WTC11 (cell line): ENCODE measurements around the gene CDKN1C. TPM values are rescaled to one million over a fixed set of nuclear protein-coding genes. Genes with fewer than 3 reads are reported as not detected.

Experiments used
- ATAC-seq: fragments of 200-7000 bp; cut with Tn5 transposase; 2 replicates; pipeline ENCODE4 v1.10.0; 2021; ENCODE audit warnings: mild to moderate bottlenecking, moderate library complexity
- CTCF ChIA-PET: fragments of 300-600 bp; sonication (Branson Sonifier 250); formaldehyde crosslinking; loops from one replicate; lab custom pipeline; 2021; ENCODE audit warnings: antibody characterized with exemption; lab: Charles Lee
- POLR2A ChIA-PET: fragments of 350-600 bp; sonication (Branson Sonifier 250); formaldehyde crosslinking; loops from one replicate; lab custom pipeline; 2021; ENCODE audit warnings: antibody characterized with exemption; lab: Charles Lee
- DNase-seq: peaks from one replicate; pipeline ENCODE4 v3.0.0; 2021; ENCODE audit warnings: low spot score
- H3K27ac Mint-ChIP-seq: 2 replicates; pipeline ENCODE4 v1.8.0; 2021; ENCODE audit warnings: mixed read lengths
- H3K27me3 Mint-ChIP-seq: 2 replicates; pipeline ENCODE4 v1.8.0; 2021; ENCODE audit warnings: low read depth, mild to moderate bottlenecking, moderate library complexity, mixed read lengths
- H3K36me3 Mint-ChIP-seq: 2 replicates; pipeline ENCODE4 v1.8.0; 2021; ENCODE audit warnings: mixed read lengths
- H3K4me1 Mint-ChIP-seq: 2 replicates; pipeline ENCODE4 v1.8.0; 2022; ENCODE audit warnings: mixed read lengths
- H3K4me3 Mint-ChIP-seq: 2 replicates; pipeline ENCODE4 v1.8.0; 2021; ENCODE audit warnings: mild to moderate bottlenecking, moderate library complexity, mixed read lengths
- H3K9me3 Mint-ChIP-seq: 2 replicates; pipeline ENCODE4 v1.8.0; 2021; ENCODE audit warnings: mixed read lengths
- E2F5 ChIP-seq: sonication (generic); formaldehyde crosslinking; IDR thresholded peaks from 2 replicates; pipeline ENCODE4 v1.8.1; 2022; ENCODE audit warnings: mild to moderate bottlenecking, moderate library complexity, missing genetic modification reagents
- FOXP1 ChIP-seq: sonication (generic); formaldehyde crosslinking; IDR thresholded peaks from 2 replicates; pipeline ENCODE4 v1.8.0; 2022; ENCODE audit warnings: missing genetic modification reagents, mild to moderate bottlenecking, moderate library complexity, borderline replicate concordance
- GABPB1 ChIP-seq: sonication (generic); formaldehyde crosslinking; IDR thresholded peaks from 2 replicates; pipeline ENCODE4 v1.8.1; 2023; ENCODE audit warnings: mild to moderate bottlenecking, missing genetic modification reagents
- NFATC4 ChIP-seq: fragments of 250-450 bp; sonication (Bioruptor Pico); IDR thresholded peaks from 2 replicates; pipeline ENCODE4 v1.9.0; 2021; ENCODE audit warnings: mild to moderate bottlenecking
- NFE2L1 ChIP-seq: sonication (generic); formaldehyde crosslinking; IDR thresholded peaks from 2 replicates; pipeline ENCODE4 v1.8.1; 2023; ENCODE audit warnings: missing genetic modification reagents
- PRDM15 ChIP-seq: sonication (generic); formaldehyde crosslinking; IDR thresholded peaks from 2 replicates; pipeline ENCODE4 v1.8.0; 2022; ENCODE audit warnings: missing genetic modification reagents
- RORB ChIP-seq: fragments of 250-450 bp; sonication (Bioruptor Pico); IDR thresholded peaks from 2 replicates; pipeline ENCODE4 v1.9.0; 2021; ENCODE audit warnings: mild to moderate bottlenecking
- TCF7 ChIP-seq: sonication (generic); formaldehyde crosslinking; IDR thresholded peaks from 2 replicates; pipeline ENCODE4 v1.8.0; 2022; ENCODE audit warnings: mild to moderate bottlenecking, low read depth, missing genetic modification reagents, moderate library complexity
- USF1 ChIP-seq: sonication (generic); formaldehyde crosslinking; IDR thresholded peaks from 2 replicates; pipeline ENCODE4 v1.8.0; 2022; ENCODE audit warnings: mild to moderate bottlenecking, missing genetic modification reagents
- USF2 ChIP-seq: sonication (generic); formaldehyde crosslinking; IDR thresholded peaks from 2 replicates; pipeline ENCODE4 v1.8.1; 2023; ENCODE audit warnings: mild to moderate bottlenecking, missing genetic modification reagents, moderate library complexity
- ZBTB43 ChIP-seq: sonication (generic); formaldehyde crosslinking; IDR thresholded peaks from 2 replicates; pipeline ENCODE4 v1.8.1; 2023; ENCODE audit warnings: mild to moderate bottlenecking, missing genetic modification reagents
- ZNF219 ChIP-seq: sonication (generic); formaldehyde crosslinking; IDR thresholded peaks from 2 replicates; pipeline ENCODE4 v1.8.0; 2023; ENCODE audit warnings: missing genetic modification reagents, mild to moderate bottlenecking, borderline replicate concordance
- ZNF281 ChIP-seq: sonication (generic); formaldehyde crosslinking; IDR thresholded peaks from 2 replicates; pipeline ENCODE4 v1.8.0; 2023; ENCODE audit warnings: mild to moderate bottlenecking, missing genetic modification reagents
- ZNF532 ChIP-seq: fragments of 250-450 bp; sonication (Bioruptor Pico); IDR thresholded peaks from 2 replicates; pipeline ENCODE4 v1.9.0; 2021; ENCODE audit warnings: mild to moderate bottlenecking, borderline replicate concordance
- total RNA-seq: library from RNA; stranded (reverse); gene quantifications from 3 replicates; pipeline ENCODE4 v1.2.3, GENCODE V29; 2021

Gene CDKN1C
- total RNA-seq, 1 experiment from 2014 or later: 25.0 TPM

- TF ChIP-seq GABPB1 (no peak), ZBTB43 (CRISPR knock-in tag) (peak; percentile 84), USF1 (CRISPR knock-in tag) (0 out of 2 replicates have a peak, but pooled peaks have one; percentile 51), PRDM15 (CRISPR knock-in tag) (0 out of 2 replicates have a peak, but pooled peaks have one; percentile 19), TCF7 (peak; percentile 87), E2F5 (peak; percentile 78; the same call in 1 of the 2 replicates), ZNF219 (CRISPR knock-in tag) (0 out of 2 replicates have a peak, but pooled peaks have one; percentile 23), ZNF281 (CRISPR knock-in tag) (peak; percentile 88), USF2 (CRISPR knock-in tag) (peak; percentile 31; the same call in 1 of the 2 replicates)
- TF ChIP-seq, all 79 proteins: peak for 32
Measured at GRCh38 chr11:2892215-2892966, 6.8 kb upstream of the CDKN1C start (continued).

- Mint-ChIP-seq H3K9me3 (peaks cover 6% of the 10 kb centered on the region; the same call in 1 of the 2 replicates), H3K4me3 (peak overlapping the region; percentile 49), H3K27me3 (peaks cover 60% of the 10 kb centered on the region), H3K4me1 (peaks cover 19% of the 10 kb centered on the region), H3K36me3 (no peaks in the 10 kb centered on the region), H3K27ac (no peak overlapping the region)
- no peak for ATAC-seq
- peak; percentile 57 for DNase-seq
- 0 out of 2 replicates have a peak, but pooled peaks have one; percentile 4 for TF ChIP-seq FOXP1 (CRISPR knock-in tag)
- TF ChIP-seq RORB (CRISPR knock-in tag): no peak
- peak; percentile 5; the same call in 1 of the 2 replicates for TF ChIP-seq NFE2L1
- no peak for TF ChIP-seq ZNF532 (CRISPR knock-in tag)
- no peak for TF ChIP-seq NFATC4 (CRISPR knock-in tag)
- CTCF ChIA-PET: interaction anchor here (0.7 to 12.8 kb wide), 63 partner anchors 9 to 705 kb away, joined by 3 to 369 read pairs (median 4); partner anchors contain the start of genes CARS1, KCNQ1, PHLDA2 and TSSC4
- POLR2A ChIA-PET: interaction anchor here (1.0 to 2.0 kb wide), 4 partner anchors 11 to 358 kb away, joined by 3 to 13 read pairs (median 10); partner anchors contain the start of gene PHLDA2
Measured at GRCh38 chr11:2891326-2892214, 6.0 kb upstream of the CDKN1C start.
